Measurements from ENCODE around the gene TRIM34.

DNA sequence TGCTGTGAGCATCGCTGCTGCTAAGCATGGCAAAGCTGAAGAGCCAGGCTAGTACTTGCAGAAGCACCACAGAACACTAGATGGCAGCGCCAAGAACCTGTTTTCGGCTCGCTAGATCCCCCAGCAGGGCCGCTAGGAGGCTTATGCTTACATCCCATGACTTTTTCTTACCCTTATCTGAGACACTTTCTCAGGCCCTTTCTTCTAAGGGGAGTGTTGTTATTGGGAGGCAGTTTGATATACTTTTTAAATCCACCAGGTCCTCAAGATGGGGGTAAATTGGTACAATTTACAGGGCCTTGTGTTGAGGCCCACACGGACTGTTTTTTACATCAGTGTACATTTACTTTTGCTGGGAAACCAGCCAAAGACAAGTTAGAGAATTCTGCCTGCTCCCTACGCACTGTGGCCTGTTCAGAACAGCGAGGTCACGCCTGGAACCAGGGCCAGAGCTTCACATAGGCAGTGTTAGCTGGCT, 24.4 kb upstream of the TRIM34 start:
- TF ChIP-seq POLR2A (IDR thresholded peaks at IDR 0.05): no peak
- TF ChIP-seq, protein P1, sequence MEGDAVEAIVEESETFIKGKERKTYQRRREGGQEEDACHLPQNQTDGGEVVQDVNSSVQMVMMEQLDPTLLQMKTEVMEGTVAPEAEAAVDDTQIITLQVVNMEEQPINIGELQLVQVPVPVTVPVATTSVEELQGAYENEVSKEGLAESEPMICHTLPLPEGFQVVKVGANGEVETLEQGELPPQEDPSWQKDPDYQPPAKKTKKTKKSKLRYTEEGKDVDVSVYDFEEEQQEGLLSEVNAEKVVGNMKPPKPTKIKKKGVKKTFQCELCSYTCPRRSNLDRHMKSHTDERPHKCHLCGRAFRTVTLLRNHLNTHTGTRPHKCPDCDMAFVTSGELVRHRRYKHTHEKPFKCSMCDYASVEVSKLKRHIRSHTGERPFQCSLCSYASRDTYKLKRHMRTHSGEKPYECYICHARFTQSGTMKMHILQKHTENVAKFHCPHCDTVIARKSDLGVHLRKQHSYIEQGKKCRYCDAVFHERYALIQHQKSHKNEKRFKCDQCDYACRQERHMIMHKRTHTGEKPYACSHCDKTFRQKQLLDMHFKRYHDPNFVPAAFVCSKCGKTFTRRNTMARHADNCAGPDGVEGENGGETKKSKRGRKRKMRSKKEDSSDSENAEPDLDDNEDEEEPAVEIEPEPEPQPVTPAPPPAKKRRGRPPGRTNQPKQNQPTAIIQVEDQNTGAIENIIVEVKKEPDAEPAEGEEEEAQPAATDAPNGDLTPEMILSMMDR (IDR thresholded peaks at IDR 0.05 in 8 of 11, conservative IDR thresholded peaks at IDR 0.05 in 3 of 11): peak; percentile 45 to 90 (median 65)
